GM13977 (cell line): Measurements from ENCODE around the gene ZPBP2.

Source experiments
- DNase-seq: peaks from one replicate; pipeline ENCODE4 v3.0.0; 2012; ENCODE audit warnings: low spot score
- in situ Hi-C: fragments of 300-500 bp; cut with MboI; formaldehyde crosslinking; loops from one replicate; pipeline ENCODE4 v1.12.0; 2022; ENCODE audit warnings: low sequenced_read_pairs, low pct_unique_long_range_greater_than_20kb, mixed read lengths, inconsistent platforms; ENCODE audit not compliant: unreplicated experiment
- TF ChIP-seq, protein P1 (sequence below): IDR thresholded peaks from 2 replicates; pipeline ENCODE4 v1.5.1; 2012; ENCODE audit warnings: mild to moderate bottlenecking, control low read depth; ENCODE audit not compliant: insufficient read depth; ENCODE audit errors: extremely low read depth, missing control alignments

The ZPBP2 gene, protein sequence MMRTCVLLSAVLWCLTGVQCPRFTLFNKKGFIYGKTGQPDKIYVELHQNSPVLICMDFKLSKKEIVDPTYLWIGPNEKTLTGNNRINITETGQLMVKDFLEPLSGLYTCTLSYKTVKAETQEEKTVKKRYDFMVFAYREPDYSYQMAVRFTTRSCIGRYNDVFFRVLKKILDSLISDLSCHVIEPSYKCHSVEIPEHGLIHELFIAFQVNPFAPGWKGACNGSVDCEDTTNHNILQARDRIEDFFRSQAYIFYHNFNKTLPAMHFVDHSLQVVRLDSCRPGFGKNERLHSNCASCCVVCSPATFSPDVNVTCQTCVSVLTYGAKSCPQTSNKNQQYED

DNA sequence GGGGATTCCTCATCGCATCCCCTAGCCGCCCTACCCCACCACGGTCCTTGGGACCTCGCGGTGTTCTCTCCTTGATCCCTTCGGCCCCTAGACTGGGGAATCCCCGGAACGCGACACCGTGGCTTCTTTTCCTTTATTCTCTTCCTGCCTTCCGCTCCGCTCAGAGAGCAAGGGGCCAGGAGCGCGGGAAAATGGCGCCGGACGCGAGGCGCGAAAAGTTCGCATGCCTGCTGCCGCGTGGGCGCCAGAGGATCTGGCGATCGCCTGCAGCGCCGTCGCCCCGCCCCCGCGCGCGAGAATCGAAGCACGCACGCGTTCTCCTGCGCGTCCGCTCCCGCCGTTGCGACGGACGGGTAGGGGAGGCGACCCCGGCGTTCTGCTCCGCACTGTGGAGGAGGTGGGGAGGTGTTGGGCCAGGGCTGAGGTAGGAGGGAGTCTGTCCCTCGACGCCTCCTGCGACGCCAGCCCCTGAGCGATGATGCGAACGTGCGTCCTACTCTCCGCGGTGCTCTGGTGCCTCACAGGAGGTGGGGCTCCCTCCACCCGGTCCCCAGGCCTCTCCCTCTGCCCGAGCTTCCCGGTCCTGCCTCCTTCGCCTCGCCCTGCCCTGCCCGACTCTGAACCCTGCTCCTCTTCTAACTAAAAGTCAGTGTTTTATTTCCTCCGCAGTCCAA, at the start of gene ZPBP2:
TSS of gene ZPBP2 (plus strand) at position 323 of the 674 bp plus-strand sequence. CDS start at position 476, 153 bp downstream.
- in situ Hi-C loops, result no loop called here
- DNase-seq, result no peak
- TF ChIP-seq, protein P1, sequence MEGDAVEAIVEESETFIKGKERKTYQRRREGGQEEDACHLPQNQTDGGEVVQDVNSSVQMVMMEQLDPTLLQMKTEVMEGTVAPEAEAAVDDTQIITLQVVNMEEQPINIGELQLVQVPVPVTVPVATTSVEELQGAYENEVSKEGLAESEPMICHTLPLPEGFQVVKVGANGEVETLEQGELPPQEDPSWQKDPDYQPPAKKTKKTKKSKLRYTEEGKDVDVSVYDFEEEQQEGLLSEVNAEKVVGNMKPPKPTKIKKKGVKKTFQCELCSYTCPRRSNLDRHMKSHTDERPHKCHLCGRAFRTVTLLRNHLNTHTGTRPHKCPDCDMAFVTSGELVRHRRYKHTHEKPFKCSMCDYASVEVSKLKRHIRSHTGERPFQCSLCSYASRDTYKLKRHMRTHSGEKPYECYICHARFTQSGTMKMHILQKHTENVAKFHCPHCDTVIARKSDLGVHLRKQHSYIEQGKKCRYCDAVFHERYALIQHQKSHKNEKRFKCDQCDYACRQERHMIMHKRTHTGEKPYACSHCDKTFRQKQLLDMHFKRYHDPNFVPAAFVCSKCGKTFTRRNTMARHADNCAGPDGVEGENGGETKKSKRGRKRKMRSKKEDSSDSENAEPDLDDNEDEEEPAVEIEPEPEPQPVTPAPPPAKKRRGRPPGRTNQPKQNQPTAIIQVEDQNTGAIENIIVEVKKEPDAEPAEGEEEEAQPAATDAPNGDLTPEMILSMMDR, result no peak

DNA sequence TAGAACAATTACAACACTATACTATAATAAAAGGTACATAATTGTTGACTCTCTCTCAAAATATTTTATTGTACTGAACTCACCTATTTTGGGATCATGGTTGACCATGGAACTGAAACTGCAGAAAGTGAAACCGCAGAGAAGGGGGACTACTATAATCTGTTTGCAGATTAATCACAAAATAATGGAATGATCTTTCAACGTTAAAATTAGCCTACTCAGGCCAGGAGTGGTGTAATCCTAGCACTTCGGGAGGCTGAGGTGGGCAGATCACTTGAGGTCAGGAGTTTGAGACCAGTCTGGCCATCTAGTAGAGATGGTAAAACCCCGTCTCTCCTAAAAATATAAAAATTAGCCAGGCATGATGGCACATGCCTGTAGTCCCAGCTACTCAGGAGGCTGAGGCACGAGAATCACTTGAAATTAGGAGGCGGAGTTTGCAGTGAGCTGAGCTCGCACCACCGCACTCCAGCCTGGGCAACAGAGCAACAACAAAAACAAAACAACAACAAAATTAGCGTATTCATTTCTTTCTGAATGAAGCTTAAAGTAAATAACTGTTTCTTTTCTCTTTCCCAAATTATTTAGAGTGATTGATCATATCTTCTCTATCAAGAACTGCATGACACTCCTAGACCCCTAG, 49.5 kb upstream of the ZPBP2 start:
- TF ChIP-seq, protein P1, result no peak
- in situ Hi-C loops, result no loop called here
- no peak for DNase-seq

DNA sequence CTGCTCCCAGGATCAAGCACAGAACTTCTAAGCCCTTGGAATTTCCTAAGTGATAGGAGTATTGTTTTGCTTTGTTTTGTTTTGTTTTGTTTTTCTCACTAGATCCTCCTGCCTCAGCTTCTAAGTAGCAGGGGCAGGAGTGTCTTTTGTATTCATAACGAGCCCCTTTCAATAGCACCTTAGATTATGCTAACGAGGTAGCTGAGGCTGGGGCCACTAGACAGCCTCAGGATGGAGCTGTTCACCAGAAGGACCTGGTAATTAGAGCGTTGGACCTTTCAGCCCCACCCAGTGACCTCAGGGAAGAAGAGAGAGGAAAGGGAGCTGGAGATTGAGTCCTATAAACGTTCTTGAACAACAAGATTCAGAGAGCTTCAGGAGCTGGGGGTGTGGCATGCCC, 47.5 kb upstream of the ZPBP2 start:
- in situ Hi-C loops, result no loop called here
- TF ChIP-seq, protein P1, result peak; percentile 21
- no peak for DNase-seq

DNA sequence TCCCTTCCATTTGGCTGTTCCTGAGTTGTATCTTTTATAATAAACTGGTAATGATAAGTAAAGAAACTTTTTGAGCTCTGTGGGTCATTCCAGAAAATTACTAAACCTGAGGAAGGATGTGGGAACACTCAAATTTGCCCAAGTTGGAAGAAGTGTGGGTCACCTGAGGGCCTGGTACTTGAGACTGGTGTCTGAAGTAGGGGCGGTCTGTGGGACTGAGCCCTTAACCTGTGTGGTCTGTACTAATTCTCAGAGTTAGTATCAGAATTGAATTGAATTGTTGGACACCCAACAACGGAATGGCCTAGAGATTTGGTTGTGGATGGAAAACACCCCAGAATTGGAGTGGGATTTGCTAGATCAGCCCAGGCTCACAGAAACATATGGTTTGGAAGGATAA, 47.0 kb upstream of the ZPBP2 start:
- DNase-seq, result no peak
- TF ChIP-seq, protein P1, result no peak
- in situ Hi-C loops, result no loop called here

DNA sequence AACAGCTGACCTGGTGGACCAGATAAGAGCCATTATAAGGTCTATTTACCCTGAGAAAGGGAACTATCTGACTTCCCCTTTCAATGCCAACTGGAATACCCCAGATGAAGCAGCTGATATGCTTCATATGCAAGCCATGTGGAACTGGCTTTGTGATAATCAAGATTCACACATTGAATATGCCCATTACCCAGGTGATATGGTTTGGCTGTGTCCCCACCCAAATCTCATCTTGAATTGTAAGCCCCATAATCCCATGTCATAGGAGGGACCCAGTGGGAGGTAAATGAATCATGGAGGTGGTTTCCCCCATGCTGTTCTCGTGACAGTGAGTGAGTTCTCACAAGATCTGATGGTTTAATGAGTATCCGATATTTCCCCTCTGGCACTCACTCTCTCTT, 46.0 kb upstream of the ZPBP2 start:
- TF ChIP-seq, protein P1, result no peak
- in situ Hi-C loops, result no loop called here
- DNase-seq, result no peak

DNA sequence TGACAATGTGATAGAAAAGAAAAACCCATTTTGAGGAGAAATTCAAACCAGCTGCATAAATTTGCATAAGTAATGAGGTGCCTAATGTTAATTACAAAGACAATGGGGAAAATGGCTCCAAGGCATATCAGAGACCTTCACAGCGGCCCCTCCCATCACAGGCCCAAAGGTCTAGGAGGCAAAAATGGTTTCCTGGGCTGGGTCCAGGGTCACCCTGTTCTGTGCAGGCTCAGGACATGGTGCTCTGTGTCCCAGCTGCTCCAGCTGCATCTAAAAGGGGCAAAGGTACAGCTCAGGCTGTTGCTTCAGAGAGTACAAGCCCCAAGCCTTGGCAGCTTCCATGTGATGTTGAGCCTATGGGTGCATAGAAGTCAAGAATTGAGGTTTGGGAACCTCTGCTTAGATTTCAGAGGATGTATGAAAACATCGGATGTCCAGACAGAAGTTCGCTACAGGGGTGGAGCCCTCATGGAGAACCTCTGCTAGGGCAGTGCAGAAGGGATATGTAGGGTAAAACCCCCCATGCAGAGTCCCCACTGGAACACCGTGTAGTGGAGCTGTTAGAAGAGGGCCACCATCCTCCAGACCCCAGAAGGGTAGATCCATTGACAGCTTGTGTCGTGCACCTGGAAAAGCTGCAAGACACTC, 44.5 kb upstream of the ZPBP2 start:
- no peak for DNase-seq
- in situ Hi-C loops, result no loop called here
- TF ChIP-seq, protein P1, result no peak
